ENCODE measurements around the gene NABP1.

DNA sequence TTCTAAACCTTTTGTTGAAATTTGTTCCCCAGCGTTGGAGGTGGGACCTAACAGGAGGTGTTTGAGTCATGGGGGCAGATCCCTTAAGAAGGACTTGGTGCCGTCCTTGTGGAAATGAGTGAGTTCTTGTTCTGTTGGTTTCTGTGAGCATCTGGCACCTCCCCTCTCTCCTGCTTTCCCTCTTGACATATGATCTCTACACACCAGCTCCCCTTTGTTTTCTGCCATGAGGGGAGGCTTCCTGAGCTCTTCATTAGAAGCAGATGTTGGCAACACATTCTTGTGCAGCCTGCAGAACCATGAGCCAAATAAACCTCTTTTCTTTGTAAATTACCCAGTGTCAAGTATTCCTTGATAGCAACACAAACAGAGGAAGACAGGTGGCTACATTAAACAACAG lies 23.8 kb downstream of the NABP1 start:
- TF ChIP-seq, protein P1, sequence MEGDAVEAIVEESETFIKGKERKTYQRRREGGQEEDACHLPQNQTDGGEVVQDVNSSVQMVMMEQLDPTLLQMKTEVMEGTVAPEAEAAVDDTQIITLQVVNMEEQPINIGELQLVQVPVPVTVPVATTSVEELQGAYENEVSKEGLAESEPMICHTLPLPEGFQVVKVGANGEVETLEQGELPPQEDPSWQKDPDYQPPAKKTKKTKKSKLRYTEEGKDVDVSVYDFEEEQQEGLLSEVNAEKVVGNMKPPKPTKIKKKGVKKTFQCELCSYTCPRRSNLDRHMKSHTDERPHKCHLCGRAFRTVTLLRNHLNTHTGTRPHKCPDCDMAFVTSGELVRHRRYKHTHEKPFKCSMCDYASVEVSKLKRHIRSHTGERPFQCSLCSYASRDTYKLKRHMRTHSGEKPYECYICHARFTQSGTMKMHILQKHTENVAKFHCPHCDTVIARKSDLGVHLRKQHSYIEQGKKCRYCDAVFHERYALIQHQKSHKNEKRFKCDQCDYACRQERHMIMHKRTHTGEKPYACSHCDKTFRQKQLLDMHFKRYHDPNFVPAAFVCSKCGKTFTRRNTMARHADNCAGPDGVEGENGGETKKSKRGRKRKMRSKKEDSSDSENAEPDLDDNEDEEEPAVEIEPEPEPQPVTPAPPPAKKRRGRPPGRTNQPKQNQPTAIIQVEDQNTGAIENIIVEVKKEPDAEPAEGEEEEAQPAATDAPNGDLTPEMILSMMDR (IDR thresholded peaks at IDR 0.05; ENCODE audit: borderline replicate concordance, extremely low read depth, low read length, poor library complexity, severe bottlenecking) = no peak
- TF ChIP-seq EZH2 (IDR thresholded peaks at IDR 0.05; ENCODE audit: borderline replicate concordance, low read depth, low read length, severe bottlenecking) = no peak
